ENCODE results near the gene ADARB2.
"Not testable (repeated sequence)": the region's sequence is repeated elsewhere in the genome, so short reads cannot be mapped to it uniquely, and the experiment has no call there.

ADARB2 gene

DNA sequence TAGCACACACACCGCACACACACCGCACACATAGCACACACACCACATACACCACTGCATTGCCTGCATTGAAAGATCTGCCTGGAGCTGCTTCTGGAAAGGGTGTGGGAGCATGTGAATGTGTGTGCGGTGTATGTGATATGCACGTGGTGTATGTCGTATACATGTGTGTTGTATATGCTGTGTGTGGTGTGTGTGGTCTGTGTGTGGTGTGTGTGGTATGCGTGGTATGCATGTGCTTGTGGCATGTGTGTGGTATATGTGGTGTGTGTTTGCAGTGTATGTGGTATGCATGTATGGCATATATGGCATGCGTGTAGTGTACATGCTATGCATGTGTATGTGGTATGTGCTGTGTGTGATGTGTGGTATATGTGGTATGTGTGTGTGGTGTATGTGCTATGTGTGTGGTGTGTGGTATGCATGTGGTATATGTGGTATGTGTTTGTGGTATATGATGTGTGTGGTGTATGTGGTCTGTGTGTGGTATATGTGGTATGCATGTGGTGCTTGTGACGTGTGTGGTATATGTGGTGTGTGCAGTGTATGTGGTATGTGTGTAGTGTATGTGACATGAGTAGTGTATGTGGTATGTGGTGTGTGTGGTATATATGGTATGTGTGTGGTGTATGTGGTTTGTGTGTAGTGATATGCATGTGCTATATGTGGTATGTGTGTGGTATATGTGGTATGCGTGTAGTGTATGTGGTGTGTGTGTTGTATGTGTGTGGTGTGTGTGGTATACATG is 505.0 kb downstream of the ADARB2 start:
- DNase-seq = no peak

DNA sequence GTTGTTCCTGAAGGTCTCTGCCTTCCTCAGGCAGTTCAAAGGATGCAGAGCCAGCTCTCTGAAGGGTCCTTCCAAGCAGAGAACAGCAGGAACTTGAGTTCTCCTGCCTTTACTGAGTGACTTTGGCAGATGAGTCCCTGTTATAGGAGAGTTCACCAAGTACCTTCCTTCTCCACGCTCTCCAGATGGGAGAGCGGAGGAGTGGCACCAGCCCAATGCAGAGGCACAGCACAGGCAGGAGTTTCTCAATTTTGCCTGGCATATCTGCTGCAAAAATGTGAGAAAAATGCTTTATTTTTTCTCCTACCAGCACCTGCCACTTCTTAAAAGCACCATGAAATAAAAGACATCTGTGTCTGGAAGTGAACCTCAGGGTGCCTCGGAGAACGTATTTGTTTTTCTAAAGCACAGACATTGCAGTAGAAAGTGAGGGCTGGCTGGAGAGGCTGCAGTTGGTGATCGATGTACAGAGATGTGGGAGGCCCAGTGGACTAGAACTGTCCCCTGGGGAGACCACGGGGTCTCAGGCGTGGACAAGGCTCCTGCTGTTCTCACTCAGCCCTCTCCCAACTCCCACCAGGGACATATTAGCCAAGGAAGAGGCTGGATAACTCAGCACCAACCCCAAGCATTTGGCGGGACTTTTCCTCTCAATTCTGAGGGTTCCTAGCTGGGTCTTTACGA is 506.6 kb downstream of the ADARB2 start:
- DNase-seq = no peak

DNA sequence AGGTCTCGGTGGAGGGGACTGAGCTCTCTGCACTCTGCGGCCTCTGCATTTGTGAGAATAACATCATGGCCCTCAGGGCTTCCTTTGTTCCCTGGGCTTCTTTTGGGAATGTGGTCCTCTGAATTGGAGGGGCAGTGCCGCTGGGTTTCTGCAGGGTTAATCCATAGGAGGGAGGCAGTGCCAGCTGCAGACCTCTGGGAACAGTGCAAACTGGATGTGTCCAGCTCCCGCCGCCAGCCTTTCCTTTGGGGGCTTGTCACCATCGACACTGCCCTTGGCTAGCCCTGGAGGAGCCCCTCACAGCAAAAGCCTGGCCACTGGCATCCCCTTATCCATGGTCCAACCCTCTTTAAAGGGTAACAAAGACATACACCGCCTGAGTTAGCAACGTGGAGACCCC is 507.2 kb downstream of the ADARB2 start:
- no peak for DNase-seq

DNA sequence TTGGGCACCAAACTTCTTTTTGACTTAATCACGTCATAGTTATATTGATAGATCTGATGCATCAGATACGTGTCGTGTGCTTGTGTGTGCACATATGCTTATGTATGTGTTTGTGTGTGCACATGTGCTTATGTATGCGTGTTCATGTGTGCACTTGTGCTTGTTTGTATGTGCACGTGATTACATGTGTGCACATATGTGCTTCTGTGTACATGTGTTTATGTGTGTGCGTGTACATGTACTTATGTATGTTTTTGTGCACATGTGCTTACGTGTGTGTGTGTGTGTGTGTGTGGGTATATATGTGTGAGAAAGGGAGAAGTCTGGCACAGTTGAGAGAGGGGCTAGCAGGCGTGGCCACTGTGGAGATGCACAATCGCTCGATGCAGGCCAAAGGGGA is 507.8 kb downstream of the ADARB2 start:
- DNase-seq = no peak

DNA sequence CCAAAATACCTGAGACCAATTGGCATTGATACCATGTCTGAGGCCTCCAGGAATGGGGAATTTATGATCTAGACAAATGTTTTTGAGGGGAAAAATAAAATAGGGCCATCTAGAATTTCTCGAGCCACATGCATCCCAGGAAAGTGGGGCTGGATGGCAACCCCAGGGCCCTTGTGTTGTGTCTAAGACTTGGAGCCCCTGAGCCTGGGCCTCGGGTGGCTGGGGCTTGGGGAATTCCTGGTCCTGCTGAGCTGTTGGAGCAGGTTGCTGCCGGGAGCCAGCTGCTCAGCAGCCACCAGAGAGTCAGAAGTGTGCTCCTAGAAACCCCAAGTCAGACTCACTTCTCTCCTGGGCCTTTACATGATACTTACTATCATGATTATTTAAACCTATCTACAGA is 508.2 kb downstream of the ADARB2 start:
- no peak for DNase-seq

DNA sequence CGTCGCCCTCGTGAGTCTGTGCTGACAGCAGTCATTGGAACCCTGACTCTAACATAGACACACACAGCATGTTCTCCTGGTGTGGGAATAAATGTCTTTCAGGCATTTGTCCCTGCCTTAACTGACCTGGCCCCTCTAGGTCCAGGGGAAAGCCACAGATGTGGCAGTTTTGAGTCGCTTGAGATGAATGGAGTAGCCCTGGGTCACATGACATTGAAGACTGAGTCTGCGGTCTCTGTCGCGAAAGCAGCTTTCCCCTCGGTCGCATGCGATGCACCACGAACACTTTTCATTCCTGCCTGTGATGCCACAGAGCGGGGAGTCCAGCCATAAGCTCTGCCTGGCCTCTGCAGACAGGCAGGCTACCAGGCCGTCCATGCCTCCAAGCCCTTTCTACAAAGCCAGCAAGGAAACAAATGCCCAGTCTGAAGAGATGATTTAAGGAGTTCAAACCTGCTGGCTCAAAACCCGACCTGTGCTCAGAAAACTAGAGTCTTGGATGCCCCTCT is 508.8 kb downstream of the ADARB2 start:
- DNase-seq = no peak

DNA sequence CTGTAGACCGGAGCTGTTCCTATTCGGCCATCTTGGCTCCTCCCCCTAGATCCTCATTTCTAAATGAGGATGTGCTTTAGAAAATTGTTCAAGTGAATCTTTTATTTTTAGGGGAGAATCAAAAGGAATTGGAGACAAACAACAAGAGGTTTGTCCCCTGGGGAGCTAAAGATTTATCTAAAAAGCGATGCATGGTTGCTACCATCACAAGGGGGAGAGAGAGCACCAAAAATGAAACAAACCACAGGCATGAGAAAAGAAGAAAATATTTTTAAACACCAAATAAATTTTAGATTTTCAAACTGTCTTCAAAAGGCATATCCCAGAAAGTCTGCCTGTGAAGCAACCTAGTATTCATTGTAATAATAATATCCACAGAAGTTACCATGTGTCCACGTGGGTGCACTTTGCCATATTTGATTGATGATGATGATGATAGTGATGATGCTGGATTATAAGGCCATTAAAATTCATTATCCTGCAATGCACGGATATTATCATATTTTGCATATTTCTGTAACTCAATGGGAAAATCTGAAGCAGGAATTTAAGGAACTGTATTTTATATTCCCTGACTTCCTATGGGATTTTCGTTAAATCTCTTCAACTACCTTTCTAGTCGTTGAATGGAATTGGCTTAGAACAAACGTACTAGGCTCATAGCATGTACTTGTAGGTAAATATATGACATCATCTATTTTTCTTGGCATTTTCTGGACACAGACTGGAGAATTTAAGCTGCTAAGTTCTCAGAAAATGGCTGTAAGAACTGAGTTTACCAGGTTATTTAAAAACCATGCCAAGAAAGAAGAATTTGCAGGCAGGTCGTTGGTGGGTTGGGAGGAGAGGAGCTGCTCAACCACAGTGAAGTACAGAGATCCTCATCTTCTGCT is 509.6 kb downstream of the ADARB2 start:
- no peak for DNase-seq

DNA sequence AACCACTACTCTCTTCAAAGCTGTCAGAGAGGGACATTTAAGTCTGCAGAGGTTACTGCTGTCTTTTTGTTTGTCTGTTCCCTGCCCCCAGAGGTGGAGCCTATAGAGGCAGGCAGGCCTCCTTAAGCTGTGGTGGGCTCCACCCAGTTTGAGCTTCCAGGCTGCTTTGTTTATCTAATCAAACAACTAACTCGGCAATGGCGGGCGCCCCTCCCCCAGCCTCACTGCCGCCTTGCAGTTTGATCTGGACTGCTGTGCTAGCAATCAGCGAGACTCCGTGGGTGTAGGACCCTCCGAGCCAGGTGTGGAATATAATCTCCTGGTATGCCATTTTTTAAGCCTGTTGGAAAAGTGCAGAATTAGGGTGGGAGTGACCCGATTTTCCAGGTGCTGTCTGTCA is 510.4 kb downstream of the ADARB2 start:
- DNase-seq = not testable (repeated sequence)

DNA sequence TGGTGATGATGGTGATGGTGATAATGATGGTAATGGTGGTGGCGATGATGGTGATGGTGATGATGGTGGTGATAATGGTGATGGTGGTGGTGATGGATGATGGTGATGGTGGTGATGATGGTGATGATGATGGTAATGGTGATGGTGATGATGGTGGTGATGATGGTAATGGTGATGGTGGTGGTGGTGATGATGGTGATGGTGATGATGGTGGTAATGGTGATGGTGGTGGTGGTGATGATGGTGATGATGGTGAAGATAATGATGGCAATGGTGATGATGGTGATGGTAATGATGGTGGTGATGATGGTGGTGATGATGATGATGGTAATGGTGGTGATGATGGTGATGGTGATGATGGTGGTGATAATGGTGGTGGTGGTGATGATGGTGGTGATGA is 517.5 kb downstream of the ADARB2 start:
- not testable (repeated sequence) for DNase-seq

DNA sequence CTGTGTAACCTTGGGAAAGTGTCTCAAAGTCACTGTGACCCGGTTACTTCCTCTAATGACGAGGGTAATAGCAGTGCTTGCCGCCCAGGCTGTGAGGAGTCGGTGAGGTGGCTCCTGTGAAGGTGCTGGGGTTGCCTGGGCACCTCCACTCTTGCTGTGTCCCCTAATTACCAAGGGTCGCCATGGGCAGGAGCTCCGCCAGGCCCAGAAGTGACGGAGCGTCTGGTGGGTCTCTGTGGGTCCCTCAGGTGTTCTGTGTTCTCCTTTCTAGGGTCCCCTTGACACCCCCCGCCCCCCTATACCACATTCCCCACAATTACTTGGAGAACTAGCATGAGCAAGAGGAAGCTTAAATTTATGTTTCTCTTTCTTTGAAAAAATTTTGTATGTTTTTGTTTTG is 519.7 kb downstream of the ADARB2 start:
- DNase-seq = no peak

DNA sequence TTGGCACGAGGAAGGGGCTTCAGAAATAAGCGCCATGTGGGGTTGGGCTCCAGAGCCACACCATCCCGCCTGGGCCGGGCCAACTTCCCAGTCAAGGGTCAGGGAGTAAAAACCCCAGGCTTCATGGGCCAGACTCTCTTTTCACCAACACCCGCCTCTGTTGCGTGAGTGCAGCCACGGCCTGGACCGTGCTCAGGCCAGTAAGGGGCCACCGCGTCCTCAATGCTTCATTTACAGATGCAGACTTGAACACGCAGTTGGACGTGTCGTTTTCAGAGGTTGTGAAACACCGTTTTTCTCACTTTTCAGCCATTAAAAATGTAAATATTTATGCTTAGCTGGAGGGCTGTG is 520.1 kb downstream of the ADARB2 start:
- DNase-seq = no peak

DNA sequence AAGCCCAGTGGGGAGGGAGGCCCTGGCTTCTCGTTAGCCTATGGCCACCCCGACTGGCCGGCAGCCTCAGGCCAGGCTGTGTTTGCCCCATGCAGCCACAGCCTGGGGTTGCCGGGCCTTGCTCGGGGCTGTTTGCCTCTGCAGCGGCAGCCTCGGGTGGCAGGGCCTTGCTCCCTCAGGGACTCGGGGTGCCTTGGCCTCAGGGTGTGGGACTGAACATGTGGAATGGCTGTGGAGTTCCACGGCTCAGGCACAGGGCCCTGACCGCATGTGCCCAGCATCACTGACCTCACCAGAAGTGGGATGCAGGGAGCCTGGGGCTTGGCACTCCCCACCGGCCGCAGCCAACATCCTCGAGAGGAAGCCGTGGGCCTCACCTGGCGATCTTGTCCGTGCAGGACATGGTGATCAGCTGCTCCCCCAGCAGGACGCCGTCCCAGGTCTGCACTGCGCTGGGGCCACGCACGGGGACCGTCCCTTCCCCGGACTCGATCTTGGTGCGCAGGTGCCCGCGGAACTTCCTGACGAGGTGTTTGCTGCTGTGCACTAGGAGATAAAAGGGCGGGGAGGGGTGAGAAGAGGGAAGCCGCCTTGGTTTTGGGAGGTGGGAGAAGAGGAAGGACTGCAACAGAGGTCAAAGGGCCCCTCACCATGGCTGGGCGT is 520.6 kb downstream of the ADARB2 start:
- no peak for DNase-seq

DNA sequence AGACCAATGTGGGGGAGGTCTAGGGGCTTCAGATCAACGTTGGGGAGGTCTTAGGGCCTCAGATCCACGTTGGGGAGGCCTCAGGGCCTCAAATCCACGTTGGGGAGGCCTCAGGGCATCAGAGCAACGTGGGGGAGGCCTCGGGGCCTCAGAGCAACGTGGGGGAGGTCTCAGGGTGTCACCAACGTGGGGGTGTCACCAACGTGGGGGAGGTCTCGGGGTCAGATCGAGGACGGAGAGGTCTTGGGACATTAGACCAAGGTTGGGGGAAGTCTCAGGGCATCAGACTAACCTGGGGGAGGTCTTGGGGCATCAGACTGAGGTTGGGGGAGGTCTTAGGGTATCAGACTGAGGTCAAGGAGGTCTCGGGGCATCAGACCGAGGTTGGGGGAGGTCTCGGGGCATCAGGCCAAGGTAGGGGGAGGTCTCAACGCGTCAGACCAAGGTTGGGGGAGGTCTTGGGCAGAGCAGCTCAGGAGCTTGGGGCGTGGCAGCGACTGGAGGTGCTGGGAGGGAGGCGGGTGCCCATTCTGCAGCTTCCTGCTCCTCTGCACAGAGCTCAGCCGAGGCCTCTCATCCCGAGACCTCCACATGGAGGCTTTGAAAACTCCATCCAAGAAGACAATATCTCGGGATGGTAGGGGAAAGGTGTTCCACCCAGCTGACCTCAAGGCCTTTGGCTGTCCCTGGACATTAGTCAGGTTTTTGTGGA is 521.3 kb downstream of the ADARB2 start:
- no peak for DNase-seq

DNA sequence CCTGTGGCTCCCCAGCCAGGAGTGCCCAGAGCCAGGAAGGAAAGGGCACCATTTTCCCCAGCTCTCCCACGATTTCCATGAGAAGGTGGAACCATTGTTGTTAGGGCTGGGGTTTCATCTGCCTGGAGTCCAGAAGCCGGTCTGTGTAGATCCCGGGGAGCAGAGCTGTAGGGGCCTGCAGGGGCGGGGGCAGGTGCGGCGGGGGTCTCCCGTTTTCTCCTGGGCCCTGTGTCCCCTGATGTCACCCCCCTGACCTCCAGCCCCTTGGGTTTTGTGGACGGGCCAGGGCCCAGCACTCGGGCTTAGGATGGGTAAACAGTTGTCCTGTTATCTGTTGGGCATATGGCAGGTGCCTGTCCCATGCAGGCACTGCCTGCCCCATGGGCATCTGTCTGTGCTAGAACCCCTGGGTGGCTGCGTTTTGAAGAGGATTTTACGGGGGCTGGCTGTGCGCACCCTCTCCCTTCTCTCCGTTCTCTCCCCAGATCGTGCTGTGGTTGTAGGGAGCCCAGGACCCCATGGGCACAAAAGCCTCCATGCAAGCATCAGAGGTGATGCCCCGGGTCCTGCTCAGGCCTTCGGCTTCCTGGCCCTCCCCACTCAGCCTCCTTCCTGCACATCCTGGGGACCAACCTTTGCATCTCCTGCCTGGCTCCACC is 522.3 kb downstream of the ADARB2 start:
- DNase-seq = no peak

DNA sequence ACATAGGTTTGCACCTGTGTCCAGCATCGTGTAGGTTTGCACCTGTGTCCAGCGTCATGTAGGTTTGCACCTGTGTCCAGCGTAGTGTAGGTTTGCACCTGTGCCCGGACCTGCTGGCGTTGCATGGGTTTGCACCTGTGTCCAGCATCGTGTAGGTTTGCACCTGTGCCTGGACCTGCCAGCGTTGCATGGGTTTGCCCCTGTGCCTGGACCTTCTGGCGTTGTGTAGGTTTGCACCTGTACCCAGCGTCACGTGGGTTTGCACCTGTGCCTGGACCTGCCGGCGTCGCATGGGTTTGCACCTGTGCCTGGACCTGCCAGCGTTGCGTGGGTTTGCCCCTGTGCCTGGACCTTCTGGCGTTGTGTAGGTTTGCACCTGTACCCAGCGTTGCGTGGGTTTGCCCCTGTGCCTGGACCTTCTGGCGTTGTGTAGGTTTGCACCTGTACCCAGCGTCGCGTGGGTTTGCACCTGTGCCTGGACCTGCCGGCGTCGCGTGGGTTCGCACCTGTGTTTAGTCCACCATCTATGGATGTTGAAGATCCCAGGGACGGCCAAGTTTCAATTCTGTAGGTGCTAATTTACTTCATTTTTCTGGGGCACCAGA is 523.2 kb downstream of the ADARB2 start:
- no peak for DNase-seq

DNA sequence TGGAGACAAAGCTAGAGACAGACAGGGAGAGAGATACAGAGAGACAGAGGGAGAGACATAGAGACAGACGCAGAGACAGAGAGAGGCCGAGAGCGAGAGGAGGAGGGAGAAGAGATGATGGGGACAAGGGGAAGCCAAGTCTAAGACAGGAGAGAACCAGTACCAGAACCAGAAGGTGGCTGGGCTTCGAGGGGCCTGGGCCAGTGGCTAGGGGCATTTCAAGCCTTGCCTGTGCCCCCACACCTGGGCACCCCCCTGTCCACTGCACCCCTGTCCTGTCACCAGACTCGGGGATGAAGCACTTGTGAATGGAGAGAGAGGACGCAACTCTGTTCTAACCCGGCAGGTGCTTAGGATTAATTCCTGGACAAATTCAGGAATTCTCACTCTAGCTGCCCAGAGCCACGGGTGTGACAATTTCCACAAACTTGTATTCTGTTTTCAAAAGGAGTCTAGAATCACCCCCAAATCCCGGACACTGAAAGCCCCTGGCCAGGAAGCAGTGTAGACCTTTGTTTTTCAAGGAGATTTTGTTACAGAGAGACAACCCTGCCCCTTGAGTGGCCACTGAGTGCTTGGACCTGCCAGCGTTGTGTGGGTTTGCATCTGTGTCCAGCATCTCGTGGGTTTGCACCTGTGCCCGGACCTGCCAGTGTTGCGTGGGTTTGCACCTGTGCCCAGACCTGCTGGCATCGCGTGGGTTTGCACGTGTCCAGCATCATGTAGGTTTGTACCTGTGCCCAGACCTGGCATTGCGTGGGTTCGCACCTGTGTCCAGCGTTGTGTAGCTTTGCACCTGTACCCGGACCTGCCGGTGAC is 523.9 kb downstream of the ADARB2 start:
- no peak for DNase-seq

DNA sequence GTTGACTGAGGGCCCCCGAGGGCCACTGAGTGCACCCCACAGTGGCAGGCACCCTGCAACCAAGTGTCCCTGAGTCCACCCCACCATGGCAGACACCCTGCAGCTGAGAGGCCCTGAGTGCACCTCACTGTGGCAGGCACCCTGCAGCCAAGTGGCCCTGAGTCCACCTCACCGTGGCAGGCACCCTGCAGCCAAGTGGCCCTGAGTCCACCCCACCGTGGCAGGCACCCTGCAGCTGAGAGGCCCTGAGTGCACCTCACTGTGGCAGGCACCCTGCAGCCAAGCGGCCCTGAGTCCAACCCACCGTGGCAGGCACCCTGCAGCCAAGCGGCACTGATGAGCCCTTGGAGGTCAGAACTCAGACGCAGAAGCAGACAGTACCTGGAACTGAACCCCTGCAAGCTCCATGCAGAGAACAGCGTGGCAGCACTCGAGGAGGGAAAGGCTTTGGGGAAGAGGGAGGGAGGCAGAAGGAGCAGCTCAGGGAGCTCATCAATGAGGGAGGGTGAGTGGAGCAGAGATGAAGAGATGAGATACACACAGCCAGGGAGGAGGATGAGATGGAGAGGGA is 524.7 kb downstream of the ADARB2 start:
- no peak for DNase-seq

DNA sequence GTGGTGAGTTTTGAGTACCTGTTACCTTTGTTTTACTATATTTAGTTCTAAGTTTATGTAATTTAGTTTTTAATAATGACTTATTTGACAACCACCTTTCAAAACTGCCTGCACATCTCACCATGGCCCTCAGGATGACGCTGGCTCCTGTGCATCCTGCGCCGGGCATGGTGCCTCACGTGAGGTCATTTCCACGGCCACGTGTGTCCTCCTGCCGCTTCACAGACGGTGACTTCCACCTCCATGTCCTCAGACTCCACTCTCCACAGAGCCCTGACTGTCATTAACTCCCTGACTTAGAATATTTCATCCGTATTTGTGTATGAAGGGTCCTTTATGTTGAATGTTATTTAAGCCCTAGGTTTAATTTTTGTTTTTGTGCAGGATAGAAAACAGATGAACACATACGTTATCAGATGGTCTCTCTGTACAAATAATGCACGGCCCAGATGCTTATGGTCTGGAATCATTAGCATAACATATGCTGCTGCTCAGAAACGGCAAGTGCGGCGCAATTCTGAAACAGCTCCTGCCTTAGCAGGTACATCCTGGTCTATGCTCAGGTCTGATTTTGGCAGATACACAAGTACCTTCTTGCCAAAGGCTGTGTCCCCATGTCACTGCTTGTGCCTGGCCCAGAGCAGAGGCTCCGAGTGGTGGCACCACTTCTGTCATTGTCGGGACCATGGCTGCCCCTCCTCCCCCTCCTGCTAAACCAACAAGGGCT is 525.3 kb downstream of the ADARB2 start:
- DNase-seq = no peak

DNA sequence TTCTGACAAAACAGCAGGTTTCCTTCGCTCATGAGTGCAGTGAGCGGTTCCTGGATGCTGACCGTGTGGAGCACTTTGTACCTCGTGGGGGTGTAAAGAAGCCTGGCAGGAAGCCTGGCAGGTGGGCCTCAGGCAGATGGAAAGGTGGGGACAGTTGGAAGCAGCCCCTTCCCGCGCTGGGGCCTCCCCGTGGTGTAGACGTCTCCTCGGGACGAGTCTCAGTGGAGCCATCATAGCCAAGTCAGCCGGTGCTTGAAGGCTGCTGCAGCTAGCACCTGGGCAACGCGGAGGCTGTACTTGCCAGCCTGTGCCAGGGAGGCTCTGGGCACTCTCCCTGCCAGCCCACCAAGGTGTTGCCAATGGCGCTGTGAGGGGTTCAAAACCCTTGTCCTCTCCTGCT is 526.7 kb downstream of the ADARB2 start:
- DNase-seq = no peak

Measured in EL (cell line).